A673 (cell line): ENCODE data around the gene CACNA1G.

ENCODE experiments used
- EZH2 ChIP-seq: fragments of 200-600 bp; sonication (generic); IDR thresholded peaks from 2 replicates; pipeline ENCODE4 v1.6.1; 2017; ENCODE audit warnings: borderline replicate concordance, low read depth, mild to moderate bottlenecking, mixed read lengths, antibody characterized with exemption, low read length; ENCODE audit not compliant: poor library complexity, severe bottlenecking
- TF ChIP-seq, protein P1 (sequence below): fragments of 300-800, 200-600 bp; sonication (generic); conservative IDR thresholded peaks from 2 replicates; pipeline ENCODE4 v1.5.1; 2017; ENCODE audit warnings: low read depth, mild to moderate bottlenecking, antibody characterized with exemption, low read length, moderate library complexity, mixed read lengths

GRCh38 chr17:50631195-50631907 is 70.8 kb downstream of the CACNA1G start:
- TF ChIP-seq, protein P1, sequence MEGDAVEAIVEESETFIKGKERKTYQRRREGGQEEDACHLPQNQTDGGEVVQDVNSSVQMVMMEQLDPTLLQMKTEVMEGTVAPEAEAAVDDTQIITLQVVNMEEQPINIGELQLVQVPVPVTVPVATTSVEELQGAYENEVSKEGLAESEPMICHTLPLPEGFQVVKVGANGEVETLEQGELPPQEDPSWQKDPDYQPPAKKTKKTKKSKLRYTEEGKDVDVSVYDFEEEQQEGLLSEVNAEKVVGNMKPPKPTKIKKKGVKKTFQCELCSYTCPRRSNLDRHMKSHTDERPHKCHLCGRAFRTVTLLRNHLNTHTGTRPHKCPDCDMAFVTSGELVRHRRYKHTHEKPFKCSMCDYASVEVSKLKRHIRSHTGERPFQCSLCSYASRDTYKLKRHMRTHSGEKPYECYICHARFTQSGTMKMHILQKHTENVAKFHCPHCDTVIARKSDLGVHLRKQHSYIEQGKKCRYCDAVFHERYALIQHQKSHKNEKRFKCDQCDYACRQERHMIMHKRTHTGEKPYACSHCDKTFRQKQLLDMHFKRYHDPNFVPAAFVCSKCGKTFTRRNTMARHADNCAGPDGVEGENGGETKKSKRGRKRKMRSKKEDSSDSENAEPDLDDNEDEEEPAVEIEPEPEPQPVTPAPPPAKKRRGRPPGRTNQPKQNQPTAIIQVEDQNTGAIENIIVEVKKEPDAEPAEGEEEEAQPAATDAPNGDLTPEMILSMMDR, result no peak
- no peak for TF ChIP-seq EZH2
